GM12864 (cell line): ENCODE measurements around the gene OR6N2.

Experiments used
- DNase-seq: peaks from one replicate; pipeline ENCODE4 v3.0.0-alpha.2; 2011; ENCODE audit warnings: low read depth
- H3K4me3 ChIP-seq: 2 replicates; pipeline ENCODE4 v1.5.1; 2011; ENCODE audit warnings: mild to moderate bottlenecking, low read depth, low read length, control low read depth
- TF ChIP-seq, protein P1 (sequence below): IDR thresholded peaks from 2 replicates; pipeline ENCODE4 v1.5.1; 2011; ENCODE audit warnings: low read depth, mild to moderate bottlenecking, moderate library complexity, low read length, control low read depth, inconsistent platforms; ENCODE audit errors: missing control alignments

The OR6N2 gene

DNA sequence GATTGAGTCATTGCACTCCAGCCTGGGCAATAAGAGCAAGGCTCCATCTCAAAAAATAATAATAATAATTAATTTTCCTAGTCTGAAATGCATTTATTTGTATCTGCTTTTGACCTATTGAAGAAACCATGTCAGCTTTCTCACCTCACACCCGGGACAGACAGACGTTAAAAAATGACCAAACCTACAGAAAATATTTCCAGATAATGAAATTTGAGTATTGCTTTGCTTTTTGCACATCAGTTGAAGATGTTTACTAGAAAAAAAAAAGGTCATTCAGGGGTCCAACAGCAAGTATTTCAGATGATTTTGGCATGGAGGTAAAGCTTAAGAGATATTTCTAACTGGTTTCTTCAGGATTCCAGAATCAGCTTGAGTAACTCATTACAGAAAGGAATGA, 26.6 kb downstream of the OR6N2 start, which contains the start of gene OR6K6:
OR6K6 (plus strand) TSS at position 301 of the 400 bp plus-strand sequence. CDS start 168 bp downstream, outside the sequence.
- TF ChIP-seq, protein P1, sequence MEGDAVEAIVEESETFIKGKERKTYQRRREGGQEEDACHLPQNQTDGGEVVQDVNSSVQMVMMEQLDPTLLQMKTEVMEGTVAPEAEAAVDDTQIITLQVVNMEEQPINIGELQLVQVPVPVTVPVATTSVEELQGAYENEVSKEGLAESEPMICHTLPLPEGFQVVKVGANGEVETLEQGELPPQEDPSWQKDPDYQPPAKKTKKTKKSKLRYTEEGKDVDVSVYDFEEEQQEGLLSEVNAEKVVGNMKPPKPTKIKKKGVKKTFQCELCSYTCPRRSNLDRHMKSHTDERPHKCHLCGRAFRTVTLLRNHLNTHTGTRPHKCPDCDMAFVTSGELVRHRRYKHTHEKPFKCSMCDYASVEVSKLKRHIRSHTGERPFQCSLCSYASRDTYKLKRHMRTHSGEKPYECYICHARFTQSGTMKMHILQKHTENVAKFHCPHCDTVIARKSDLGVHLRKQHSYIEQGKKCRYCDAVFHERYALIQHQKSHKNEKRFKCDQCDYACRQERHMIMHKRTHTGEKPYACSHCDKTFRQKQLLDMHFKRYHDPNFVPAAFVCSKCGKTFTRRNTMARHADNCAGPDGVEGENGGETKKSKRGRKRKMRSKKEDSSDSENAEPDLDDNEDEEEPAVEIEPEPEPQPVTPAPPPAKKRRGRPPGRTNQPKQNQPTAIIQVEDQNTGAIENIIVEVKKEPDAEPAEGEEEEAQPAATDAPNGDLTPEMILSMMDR: no peak
- no peak for DNase-seq
- H3K4me3 ChIP-seq: no peak within 1 kb of the TSS

DNA sequence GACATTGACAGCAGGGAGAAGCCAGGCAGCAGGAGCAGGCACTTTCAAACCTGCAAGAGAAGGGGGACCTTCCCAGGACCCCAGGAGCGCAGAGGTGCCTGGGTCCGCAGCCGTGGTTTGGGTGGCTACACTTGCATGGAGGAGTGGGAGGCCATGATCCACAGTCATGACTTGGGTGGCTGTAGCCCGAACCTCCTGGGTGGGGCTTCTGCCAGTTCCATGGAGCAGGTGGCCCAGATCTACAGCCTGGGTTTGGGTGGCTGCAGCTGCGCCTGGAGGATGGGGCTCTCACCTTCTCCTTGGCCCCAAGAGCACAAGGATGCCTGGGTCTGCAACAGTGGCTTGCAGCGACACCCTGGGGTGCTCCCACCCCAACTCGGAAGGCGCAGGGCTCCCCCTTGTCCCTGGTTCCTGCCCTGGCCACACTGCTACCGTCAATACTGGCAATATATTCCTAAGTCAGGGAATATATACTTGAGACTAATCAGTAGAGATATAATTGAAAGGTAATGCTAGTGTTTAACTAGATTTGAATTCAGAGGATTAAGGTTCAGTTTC, 28.8 kb downstream of the OR6N2 start:
- no peak overlapping the region for H3K4me3 ChIP-seq
- DNase-seq: no peak
- TF ChIP-seq, protein P1: no peak

DNA sequence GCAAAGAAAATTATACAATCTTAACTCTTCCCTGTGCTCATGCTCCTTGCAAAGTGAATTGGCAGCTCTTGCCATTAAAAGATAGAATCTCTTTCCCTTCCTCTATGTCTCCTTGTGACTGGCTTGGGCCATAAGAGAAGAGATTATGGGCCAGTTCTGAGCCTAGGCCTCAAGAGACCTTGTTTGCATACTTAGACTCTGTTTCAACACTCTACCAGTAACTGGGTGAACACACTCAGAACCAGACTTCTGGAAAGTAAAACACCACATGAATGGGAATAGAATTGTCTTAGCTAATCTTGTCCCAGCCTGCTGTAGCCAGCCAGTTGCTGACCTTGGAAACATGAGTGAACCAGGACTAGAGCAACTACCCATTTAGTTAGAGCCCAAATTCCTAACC, 45.2 kb downstream of the OR6N2 start:
- DNase-seq: no peak
- H3K4me3 ChIP-seq: no peak overlapping the region
- TF ChIP-seq, protein P1: no peak

DNA sequence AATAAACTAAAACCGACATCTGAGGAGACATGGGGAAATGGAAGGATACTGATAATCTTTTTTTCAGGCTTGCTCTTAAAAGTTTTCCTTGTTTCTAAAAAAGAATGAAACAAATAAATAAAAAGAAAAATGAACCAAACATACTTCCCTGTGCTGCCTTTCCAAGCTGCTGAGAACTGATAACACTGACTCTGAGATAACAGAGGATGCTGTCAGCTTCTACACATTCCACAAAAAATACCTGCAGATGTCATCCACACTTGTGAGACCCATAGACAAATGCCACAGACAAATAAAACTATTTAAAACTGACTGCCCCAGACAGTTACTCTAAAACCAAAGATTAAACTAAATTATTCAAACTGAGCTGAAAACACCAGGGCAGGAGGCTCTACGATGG, 48.5 kb downstream of the OR6N2 start:
- no peak overlapping the region for H3K4me3 ChIP-seq
- DNase-seq: no peak
- TF ChIP-seq, protein P1: no peak

DNA sequence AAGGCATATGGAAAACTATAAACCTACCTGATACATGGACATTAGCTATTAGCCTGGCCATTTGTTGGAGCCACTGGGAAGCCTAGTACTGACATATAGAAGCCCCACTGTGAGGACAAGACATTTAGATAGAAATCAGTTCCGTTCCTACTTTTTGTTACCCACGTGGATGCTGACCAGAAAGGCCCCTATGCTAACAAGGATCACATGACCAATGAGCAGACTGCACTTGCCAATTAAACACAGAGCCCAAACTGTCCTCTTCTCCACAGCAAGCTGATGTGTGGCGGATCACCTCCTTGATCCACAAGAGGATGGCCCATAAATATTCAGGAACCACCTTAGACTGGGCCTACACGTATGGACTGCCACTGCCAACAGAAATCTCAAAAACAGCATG, 49.3 kb downstream of the OR6N2 start:
- DNase-seq: no peak
- TF ChIP-seq, protein P1: no peak
- no peak overlapping the region for H3K4me3 ChIP-seq

DNA sequence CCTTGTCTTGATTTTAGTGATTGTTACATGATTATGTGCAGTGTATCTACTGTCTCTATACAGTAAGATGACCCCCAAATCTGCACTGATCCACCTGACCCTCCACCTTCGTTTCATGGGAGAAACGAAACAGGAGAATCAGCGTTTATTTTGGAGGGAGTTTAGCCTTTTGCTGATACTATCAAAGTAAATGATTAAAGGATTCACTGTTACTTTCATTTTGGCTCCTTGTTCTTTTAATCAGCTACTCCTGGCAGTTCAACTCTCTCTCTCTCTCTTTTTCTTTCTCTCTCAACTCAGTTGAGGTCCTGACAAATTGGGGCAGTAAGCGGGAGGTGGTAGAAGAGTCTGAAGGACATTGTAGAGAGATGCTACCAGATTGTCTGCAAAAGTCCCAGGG, 50.6 kb downstream of the OR6N2 start:
- H3K4me3 ChIP-seq: no peak overlapping the region
- no peak for DNase-seq
- TF ChIP-seq, protein P1: no peak

DNA sequence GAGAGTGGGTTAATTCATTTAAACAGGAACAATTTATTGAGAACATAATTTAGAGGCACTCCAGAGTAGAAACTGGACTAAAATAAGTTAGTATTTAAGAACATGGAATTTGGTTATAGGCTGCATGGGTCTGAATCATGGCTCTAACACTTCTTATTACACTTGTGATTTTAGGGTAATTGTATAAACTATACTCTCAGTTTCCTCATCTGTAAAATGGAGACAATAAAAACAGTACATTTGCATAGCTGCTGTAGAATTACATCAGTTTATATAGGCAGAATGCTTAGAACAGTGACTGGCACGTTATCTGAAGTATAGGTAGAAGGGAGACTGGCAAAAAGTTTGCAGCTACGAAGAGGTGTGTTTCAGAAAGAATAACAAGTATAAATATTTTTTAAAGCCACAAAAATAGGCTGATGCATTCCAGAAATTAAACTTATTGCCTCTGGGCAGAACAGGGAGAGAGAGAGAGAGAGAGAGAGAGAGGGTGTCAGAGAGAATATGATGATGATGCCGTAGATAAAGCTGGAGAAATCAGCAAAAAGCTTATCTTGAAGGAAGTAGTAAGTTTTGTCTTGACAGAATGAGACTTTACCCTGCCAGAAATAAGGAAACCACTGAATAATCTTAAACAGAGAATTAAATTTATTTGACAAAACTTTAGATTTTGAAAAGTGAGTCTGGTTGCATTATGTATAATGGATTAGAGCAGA, 52.3 kb downstream of the OR6N2 start:
- TF ChIP-seq, protein P1: no peak
- H3K4me3 ChIP-seq: no peak overlapping the region
- no peak for DNase-seq
